GM18868 (cell line): ENCODE data around the gene PODN.

Experiments used
- ATAC-seq: cut with Tn5 transposase; IDR thresholded peaks from one replicate; pipeline ENCODE4 v1.9.1; 2021; ENCODE audit warnings: mild to moderate bottlenecking, moderate library complexity; ENCODE audit not compliant: unreplicated experiment

Gene PODN

DNA sequence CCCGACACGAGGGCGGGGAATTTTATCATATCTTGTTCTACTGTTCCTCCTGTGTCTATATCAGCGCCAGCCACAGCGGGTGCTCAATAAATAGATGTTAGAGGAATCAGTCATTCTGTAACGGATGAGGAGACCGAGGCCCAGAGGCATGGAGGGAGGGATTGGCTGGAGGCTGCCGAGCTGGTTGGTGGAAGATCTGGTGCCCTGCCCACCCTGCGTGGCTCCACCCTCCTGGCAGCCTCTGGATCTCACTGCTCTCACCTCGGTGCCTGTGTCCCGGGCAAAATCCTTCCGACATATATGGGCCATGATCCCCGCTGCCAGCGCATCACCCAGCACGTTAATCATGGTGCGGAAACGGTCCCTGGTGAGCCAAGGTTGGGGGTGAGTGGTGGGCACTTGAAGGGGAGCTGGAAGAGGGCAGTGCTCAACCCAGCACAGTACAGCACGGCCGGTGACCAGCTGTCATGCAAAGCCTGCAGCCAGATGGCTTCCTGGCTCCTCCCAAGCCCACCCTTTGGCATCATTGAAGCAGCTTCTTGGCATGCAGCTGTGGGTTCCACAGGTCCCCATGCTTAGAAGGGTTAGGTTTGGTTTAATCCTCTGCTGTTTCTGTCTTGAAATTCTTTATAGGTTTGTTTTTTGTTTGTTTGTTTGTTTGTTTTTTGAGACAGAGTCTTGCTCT, 26.7 kb downstream of the PODN start:
- ATAC-seq, result no peak

- ATAC-seq, result no peak
Measured at GRCh38 chr1:53089478-53090226, 27.6 kb downstream of the PODN start.

GRCh38 chr1:53090227-53091147, 28.5 kb downstream of the PODN start:
- ATAC-seq, result no peak

DNA sequence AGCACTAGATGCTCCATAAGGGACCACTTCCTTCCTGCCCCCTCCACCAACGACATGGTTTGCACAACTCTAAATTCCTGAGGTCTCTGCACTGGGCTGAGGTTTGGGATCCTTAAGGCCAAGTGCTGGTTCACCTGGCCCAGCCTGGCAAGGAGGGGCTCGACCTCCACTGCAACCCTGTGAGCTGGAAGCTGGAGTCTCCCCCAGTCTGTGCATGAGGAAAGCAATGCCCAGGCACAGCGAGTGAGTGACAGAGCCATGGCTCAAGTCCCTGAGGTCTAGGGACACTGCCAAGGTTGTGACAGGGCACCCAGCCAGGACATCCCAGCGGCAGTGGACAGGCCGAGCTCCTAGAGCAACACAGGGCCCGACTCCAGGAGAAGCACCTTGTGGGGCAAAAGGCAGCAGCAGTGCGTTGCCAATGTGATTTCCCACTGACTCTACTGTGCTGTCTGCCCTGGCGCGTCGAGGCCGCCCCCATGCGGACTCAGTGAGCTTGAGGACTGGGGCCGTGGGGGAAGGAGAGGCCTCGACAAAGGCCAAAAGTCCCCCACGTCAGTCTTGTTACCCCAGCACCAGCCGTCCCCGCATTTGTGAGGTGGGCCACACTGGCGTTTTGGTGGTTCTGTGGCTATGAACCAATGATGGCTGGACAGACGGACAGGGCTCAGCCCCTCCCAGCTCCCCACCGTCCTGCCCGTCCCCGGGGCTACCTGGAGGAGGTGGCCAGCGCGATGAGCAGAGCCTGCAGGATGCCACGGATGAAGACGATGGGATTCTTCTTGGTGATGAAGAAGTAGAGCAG, 30.0 kb downstream of the PODN start:
- no peak for ATAC-seq

- ATAC-seq, result no peak
Measured at GRCh38 chr1:53092659-53093450, 30.8 kb downstream of the PODN start.

GRCh38 chr1:53093451-53093754, 31.4 kb downstream of the PODN start:
- ATAC-seq, result no peak

DNA sequence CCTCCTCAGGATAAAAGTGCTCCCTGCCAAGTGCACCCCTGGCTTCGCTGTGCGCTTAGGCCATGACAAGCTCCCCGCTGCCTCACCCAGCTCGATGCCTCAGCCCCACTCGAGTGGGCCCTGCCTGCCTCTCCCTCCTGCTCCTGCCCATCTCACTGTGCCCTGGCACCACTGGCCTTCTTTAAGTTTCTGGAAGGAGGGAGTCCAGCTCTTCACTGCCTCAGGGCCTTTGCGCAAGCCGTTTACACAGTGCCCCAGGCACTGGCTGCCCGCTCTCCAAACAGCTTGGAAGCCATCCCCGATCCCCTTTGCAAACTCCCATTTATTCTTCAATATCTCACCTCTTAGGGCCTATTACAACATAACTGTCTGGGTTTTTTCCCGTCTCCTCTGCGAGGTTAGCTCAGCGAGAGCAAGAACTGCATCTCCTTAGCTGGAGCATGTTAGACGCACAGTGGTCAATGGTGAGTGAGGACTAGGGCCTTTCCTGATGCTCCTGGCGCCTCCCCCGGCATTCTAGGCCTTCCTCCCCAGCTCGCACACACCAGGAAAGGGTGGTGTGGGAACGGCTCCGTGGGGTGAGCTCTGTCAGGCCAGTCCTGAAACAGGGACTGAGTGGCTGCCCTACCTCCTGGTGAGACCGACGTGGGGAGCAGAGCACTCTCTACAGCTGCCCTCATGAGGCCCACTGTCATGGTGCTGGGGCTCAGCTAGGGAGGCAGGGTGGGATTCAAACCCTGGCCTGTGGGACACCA, 31.9 kb downstream of the PODN start:
- ATAC-seq, result no peak

GRCh38 chr1:53094533-53094919, 32.5 kb downstream of the PODN start:
- no peak for ATAC-seq

DNA sequence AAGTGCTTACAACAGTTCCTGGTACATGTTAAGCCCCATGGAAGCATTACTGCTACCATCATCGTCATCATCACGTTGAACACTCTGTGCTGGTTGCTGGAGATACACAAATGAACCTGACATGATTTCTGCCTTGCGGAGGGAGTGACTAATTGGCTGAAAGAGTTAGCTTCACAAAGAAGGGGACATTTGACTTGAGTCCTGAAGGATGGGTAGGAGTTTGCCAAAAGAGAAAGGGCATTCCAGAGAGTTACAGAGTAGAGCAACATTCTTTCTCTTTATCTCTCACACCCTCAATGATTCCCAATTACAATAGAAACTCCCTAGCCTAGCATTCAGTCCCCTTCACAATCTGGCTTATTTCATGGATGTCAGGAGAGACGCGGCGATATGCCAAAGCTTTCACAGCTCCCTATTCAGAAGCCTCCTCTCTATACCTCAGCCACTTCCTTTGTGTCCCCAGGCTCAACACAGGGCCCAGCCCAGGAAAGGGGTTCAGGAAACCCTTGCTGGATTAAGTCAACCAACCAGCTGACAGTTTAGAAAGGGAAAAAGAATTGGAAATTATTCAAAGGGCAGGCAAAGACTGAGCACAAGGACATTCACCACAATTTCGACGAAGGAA, 42.4 kb downstream of the PODN start:
- no peak for ATAC-seq

- ATAC-seq, result no peak
Measured at GRCh38 chr1:53107090-53107489, 45.1 kb downstream of the PODN start.

DNA sequence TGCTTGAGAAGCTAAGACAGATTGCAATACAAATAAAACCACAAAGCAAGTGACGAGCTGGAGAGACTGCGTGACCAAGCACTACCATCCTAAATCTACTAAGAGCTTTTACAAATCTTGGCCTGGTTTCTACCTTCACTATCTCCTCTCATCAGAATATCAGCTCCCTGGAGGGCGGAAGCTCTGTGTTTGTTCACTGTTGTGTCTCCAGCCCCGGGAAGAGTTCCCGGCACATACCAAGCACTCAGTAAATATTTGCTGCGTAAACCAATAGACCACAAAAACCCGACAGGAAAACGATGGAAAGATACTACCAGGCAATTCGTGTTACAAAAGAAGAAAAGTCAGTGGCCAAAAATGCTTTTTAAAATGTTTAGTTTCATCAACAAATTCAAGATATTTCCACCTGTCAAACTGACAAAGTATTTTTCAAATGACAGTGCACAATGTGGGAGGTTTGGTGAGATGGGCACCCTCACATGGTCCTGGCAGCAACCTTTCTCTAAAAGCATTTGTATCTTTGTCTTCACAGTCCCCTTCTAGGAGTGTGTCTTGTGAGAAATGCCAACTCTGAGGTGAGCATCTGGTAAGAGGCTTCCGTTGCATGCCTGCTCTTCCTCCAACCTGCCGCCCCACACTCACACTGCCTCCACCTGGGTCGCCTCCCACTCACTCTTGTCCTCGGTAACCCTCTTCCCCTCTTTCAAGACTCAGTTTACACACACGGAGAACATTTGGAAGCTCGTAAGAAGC, 45.7 kb downstream of the PODN start:
- no peak for ATAC-seq

DNA sequence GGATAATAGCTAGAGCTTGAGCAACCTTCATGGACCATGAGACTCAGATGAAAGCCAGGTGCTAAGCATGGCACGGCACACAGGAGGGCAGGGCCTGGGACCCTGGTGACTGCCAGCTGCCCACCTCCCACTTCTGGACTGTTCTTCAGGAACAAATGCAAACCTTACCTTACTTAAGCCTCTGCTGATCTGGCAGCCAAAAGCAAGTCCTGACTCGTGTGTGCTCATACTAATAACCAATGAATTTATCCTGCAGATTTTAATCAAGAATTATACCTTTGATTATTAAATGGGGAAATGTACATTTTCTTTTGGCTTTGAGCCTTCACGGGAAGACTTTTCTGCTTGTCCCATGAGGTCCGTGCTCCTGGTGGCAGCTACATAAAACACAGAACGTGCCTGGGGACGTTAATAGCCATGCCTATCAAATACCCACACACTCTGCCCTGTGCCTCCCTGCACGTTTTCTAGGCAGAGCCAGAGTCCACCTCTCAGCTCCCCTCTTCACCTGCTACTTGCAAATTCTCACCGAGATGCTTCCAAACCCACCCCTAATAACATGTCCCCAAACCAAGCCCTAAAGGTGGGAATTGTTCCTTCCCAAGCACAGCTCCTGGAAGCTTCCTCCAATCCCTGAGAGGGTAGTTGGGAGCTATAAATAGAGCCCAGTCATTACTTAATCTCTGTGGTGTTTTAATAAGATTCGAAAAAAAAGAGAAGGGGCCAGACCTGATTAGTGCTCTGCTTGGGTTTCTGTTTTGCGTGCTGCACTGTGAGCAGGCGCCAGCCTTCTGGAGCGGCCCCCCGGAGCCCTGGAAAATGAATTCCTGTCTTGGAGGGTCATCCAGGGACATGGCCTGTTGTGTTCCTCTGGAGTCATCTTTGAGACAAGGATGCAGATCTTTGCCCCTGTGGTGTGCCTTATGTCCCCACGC, 46.9 kb downstream of the PODN start:
- no peak for ATAC-seq

DNA sequence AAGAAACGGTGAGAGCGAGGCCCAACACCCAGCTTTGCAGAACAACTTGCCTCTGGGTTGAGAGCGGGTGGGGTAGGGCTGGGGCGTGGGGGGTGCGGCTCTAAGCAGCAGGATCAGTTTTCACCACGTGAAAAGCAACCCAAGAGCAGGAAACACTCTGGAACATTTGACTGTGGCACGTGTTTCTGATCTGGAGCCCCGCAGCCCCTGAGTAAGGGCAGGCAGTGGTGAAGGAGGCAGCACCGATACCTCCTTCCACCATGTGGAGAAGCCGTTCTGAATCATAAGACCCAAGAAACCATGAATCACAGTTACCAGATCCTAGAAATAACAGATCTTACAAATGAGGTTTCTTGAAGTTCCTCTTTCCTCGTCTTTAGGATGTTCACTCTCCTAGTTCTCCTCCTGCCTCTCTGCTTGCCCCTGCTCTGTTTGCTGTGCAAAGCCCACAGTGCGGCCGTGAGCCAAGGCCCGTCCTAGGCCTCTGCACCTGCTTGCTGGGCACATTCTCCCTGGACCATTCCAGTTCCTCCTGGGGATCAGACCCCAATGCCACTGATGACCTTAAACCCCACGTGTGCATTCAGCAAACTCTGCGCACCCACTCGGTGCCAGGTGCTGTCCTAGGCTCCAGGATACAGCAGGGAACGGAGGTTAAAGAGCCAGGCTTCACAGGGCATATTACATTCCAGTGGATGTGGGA, 48.5 kb downstream of the PODN start:
- ATAC-seq, result no peak

DNA sequence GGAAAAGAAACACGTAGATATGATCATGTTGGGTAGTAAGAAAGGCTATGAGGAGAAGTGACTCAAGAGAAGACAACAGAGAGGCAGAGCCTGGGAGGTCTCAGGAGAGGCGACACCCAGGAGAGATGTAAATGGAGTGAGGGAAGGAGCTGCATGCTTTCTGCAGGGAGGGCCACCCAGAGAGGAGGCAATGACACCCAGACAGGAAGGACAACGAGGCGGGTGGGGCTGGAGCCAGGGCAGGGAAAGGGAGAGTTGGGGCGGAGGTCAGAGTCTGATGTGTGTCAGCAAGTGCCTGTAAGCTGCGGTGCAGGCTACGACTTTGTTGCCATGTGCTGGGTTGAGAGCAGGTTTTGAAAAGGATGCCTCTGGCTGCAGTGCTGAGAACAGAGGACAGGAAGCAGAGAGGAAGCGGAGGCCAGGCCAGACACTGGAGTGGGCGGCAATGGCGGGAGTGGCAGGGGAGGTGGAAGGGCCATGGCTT, 49.1 kb downstream of the PODN start:
- ATAC-seq, result no peak

DNA sequence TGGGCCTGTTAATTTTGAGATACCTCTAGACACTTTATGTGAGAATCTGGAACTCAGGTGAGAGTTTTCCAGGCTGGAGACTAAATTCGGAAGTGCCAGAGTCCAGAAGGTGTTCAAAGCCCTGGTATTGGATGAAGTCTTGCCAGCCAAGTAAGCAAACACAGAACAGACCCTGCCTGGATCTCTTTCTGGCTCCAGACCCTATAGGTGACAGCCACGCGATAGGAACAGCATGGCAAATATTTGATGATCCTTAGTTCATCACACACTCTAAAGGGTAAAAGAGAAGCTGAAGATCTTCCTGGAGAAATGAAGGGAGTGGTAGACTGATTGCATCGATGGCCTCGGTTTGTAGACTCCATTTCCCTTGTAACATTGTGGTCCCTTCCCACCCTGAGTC, 49.7 kb downstream of the PODN start:
- ATAC-seq, result no peak

DNA sequence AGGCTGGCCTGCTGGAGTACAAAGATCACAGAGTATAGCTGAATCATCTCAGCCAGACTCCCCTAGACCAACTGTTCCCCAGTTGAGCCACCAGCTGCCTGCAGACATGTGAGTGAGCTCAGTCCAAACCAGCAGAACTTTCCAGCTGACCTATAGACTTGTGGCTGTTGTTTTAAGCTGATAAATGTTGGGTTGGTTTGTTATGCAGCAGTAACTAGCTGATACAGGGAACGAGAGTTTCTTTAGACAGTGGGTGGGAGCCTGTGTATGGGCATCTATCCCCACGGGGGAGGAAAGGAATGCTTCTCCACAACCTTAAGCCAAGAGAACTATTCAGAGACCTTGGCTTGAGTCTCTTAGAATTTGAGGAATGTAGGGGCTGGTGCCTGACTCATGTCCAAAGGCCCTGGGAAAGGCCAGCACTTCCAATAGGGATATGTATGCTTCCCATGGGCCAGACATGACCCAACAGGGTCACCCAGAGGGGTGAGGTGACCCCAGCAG, 50.3 kb downstream of the PODN start:
- ATAC-seq, result no peak
